H7 (cell line): ENCODE measurements around the gene PCDH10. TPM values are rescaled to one million over a fixed set of nuclear protein-coding genes. Genes with fewer than 3 reads are reported as not detected.
"Not testable (repeated sequence)": the region's sequence is repeated elsewhere in the genome, so short reads cannot be mapped to it uniquely, and the experiment has no call there.

Source experiments
- DNase-seq: peaks from one replicate; pipeline ENCODE4 v3.0.0; 2012
- H3K27me3 ChIP-seq: 2 replicates; pipeline ENCODE4 v1.6.0; 2011; ENCODE audit warnings: mild to moderate bottlenecking, low read length; ENCODE audit not compliant: control insufficient read depth, insufficient read depth
- H3K36me3 ChIP-seq: replicated peaks from 2 replicates; pipeline ENCODE4 v1.5.1; 2011; ENCODE audit warnings: low read length; ENCODE audit not compliant: control insufficient read depth, insufficient read depth
- H3K4me3 ChIP-seq: 2 replicates; pipeline ENCODE4 v1.5.1; 2011; ENCODE audit warnings: low read depth, mild to moderate bottlenecking, control low read depth, low read length, moderate library complexity; ENCODE audit not compliant: insufficient read depth
- total RNA-seq: library from RNA; depleted of rRNA; stranded (reverse); fragments of >200 nt; shearing (Covaris generic); gene quantifications from 2 replicates; pipeline ENCODE4 v1.2.3, GENCODE V29; 2014

PCDH10 gene
- total RNA-seq, 1 experiment from 2014 or later = 41.2 TPM

DNA sequence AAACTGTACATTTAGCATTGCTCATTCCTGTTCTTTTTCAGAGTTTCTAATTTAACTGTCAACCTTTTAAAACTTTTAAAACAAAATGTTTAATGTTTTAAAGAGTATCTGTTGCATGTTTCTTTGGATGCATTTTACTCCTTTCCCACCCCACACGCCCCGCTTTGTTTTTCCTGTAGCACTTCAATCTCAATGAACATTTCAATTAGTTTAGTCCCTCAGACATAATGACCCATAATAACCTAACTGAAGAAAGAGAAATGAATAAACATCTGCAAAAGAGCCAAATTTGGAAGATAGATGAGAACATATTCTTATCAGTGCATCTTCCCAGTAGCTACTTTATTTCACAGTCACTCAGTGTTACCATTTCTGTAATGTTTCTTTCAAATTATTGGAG lies 7.5 kb downstream of the PCDH10 start:
- Histone ChIP-seq H3K4me3 (no peak overlapping the region), H3K27me3 (peaks cover 23% of the 10 kb centered on the region), H3K36me3 (no peaks in the 10 kb centered on the region)
- no peak for DNase-seq

DNA sequence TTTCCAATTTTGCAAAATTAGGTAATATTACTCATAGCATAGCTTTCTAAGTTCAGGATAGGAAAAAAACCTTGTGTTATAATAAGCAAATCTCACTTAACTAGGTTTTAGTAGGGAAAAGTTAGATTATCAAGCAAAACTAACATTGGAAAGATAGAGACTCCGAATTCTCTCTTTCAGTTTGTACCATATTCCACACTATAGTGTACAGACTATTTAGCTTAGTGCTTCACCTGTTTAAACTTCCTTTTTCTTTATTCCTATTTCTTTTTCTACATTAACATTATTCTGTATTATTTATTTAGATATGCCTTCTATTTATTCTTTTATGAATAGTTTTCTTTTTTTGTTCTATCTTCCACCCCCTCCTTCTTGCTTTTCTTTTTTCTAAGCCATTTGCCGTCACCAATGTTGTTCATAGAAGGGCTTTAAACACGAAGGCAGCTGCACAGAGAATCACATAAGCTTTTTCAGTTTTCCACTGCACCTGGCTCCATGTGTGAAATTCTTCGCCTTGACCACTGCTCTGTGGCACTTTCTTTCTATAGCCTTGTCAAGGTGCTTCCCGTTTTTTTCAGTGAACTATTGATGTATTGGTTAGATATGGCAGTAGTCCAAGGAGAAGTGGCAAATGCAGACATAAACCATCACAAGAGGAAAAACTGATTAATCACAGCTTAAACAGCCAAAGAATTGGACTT lies 8.5 kb downstream of the PCDH10 start:
- Histone ChIP-seq H3K27me3 (peaks cover 12% of the 10 kb centered on the region), H3K36me3 (no peaks in the 10 kb centered on the region), H3K4me3 (no peak overlapping the region)
- no peak for DNase-seq

DNA sequence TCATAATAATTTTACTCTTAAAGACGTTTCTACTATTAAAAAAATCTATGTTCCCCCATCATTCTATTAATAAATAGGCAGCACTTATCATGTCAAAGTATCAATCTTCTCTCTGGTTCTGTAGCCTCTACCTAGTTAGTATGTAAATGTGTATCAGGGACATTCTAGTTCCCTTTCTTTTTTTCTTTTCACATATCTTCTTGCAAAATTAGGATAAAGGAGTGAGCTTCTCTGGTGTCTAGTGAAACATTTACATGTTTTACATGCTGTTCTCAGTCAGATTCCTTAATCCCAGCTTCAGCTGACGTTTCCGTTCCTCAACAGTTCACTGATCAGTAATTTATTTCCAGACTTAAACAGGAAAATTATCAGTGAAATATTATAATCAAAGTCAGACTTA lies 11.8 kb downstream of the PCDH10 start:
- DNase-seq = no peak
- Histone ChIP-seq H3K4me3 (no peak overlapping the region), H3K27me3 (no peaks in the 10 kb centered on the region), H3K36me3 (no peaks in the 10 kb centered on the region)

DNA sequence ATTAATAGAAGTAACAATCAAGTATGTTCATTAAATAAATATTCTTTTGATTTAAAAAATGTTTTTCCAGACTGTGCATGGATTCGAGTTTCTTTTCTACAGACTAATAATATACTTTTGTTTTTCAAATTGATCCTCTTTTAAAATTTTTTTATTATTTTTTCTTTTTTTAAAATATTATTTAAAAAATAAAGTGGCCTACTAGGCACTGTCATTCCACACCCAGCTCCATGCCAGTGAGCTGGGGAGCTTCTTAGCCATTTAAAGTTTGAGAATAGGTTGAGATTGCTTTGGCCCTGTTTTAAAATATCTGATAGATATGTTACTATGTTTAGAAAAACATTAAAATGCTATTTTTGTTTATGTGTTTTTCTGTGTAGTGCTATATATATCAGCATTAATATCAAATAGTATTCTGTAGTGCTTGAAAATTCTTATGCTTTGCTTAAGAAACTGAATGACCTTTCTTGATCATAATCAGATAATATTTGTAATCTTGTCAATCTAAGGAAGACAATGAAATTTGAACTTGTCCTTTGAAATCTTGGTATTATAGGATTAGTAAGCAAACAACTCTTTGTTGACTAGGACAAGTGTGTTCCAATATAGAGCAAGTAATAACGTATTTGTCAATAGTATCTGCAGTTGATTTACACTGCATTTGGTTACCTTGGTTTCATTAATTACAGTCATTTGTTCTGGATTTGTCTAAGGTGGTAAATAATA lies 12.6 kb downstream of the PCDH10 start:
- H3K27me3 ChIP-seq = no peaks in the 10 kb centered on the region
- no peak for DNase-seq
- H3K36me3 ChIP-seq = no peaks in the 10 kb centered on the region
- H3K4me3 ChIP-seq = no peak overlapping the region

DNA sequence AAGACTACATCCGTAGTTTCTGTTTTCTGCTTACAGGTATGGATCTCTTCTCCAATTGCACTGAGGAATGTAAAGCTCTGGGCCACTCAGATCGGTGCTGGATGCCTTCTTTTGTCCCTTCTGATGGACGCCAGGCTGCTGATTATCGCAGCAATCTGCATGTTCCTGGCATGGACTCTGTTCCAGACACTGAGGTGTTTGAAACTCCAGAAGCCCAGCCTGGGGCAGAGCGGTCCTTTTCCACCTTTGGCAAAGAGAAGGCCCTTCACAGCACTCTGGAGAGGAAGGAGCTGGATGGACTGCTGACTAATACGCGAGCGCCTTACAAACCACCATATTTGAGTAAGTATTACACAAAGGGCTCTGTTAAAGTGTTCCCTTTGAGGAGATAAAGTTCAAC lies 13.8 kb downstream of the PCDH10 start:
- Histone ChIP-seq H3K27me3 (no peaks in the 10 kb centered on the region), H3K4me3 (no peak overlapping the region), H3K36me3 (no peaks in the 10 kb centered on the region)
- DNase-seq = no peak

DNA sequence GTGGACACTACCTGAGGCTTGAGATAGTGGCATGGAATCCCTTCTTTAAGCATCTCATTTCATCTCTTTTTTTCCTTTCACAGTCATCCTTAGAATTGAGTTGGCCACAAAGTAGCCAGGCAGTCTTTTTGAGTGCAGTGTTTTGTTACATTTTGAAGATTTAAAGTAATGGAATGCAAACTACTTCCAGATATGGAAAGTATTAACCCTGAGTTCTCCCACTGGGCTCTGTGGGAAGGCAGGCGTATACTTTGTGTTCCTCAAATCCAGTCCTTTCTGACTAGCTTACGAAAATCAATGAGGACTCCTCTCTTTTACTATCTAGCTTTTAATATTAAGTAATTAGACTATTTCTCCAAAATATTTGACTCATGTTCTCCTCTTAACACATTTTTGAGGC lies 29.9 kb downstream of the PCDH10 start:
- DNase-seq = no peak
- no peak overlapping the region for H3K4me3 ChIP-seq
- H3K27me3 ChIP-seq = no peaks in the 10 kb centered on the region
- no peaks in the 10 kb centered on the region for H3K36me3 ChIP-seq

DNA sequence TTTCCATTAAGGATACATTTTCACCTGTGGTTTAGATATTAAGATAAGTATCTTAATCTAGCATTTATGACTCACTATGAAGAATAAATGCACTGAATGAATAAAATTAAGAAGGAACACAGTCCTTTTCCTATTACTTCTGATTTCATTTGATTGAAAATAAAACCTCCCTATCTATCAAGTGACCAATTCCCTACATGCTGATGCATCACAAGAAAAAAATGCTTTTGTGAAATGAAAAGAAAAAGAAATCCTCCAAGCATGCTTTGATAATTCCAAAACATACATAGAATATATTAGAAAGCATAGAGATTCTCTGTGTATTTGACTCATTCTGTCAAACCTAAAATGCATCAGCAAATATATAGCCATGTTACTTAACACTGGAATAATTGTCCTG lies 37.1 kb downstream of the PCDH10 start:
- H3K27me3 ChIP-seq = no peaks in the 10 kb centered on the region
- DNase-seq = no peak
- H3K4me3 ChIP-seq = no peak overlapping the region
- H3K36me3 ChIP-seq = no peaks in the 10 kb centered on the region

DNA sequence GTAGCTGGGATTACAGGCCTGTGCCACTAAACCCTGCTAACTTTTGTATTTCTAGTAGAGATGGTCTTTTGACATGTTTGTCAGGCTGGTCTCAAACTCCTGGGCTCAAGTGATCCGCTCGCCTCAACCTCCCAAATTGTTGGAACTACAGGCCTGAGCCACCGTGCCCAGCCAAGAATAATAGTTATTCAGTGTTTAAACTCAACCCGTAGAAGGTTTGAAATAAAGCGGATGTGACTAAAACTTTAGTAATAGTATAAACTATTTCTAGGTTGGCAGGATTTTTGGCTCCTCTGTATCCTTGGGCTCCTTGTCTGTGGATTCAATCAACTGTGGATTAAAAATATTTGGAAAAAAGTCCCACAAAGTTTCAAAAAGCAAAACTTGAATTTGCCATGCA lies 37.8 kb downstream of the PCDH10 start:
- Histone ChIP-seq H3K36me3 (no peaks in the 10 kb centered on the region), H3K4me3 (no peak overlapping the region), H3K27me3 (no peaks in the 10 kb centered on the region)
- no peak for DNase-seq

DNA sequence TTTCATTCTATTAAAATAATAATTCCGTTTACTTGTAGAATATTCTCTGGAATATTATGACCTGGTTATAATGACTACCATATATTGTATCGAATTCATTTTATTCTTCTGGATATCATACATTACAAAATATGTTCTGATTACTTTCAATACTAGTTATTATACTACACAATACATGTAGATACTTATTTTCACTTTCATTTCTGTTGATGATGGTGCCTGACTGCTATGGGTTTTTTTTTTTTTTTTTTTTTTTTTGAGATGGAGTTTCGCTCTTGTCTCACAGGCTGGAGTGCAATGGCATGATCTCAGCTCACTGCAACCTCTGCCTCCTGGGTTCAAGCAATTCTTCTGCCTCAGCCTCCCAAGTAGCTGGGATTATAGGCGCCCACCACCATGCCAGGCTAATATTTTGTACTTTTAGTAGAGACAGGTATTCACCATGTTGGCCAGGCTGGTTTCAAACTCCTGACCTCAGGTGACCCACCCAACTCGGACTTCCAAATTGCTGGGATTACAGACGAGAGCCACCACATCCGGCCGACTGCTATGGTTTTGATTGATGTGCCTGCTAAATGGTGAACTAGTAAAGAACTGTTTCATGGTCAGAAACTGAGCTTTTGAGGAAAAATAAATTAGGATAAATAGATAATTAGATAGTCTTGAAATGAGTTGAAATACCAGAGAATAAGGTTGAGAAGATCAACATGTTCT lies 39.5 kb downstream of the PCDH10 start:
- no peak overlapping the region for H3K4me3 ChIP-seq
- DNase-seq = no peak
- no peaks in the 10 kb centered on the region for H3K36me3 ChIP-seq
- H3K27me3 ChIP-seq = no peaks in the 10 kb centered on the region

DNA sequence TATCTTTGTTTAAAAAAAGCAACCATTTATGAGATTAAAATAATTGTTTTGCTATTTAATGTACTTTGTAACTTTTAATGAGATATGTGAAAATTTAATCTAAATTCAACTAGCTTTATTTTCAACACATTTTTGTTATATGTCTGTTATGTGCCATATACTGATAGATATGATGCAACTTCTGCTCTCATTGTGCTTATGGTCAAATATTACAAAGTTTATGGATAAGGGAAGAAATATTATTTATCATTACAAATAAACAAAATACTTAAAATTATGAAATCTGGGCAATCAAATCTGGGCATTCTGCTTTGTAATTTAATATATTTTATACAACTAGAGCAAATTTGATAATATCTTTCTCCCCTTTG lies 40.0 kb downstream of the PCDH10 start:
- Histone ChIP-seq H3K36me3 (no peaks in the 10 kb centered on the region), H3K4me3 (no peak overlapping the region), H3K27me3 (no peaks in the 10 kb centered on the region)
- DNase-seq = no peak

DNA sequence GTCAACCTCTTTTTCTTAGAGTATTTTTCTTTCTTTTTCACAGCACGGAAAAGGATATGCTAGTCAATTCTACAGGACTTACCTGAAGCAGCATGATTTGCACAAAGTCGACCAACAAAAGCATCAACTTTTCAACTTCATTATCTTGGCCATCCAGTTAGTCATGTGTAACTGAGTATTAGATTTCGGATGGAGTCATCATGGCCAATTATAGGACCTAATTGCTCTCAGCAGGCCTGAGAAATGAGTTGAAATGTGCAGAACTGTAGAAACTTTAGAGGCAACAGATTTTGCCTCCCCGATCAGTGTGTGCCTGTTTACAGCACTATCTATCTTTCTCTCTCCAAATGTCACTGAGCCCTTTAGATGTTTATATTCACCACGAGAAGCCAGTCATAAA lies 41.0 kb downstream of the PCDH10 start:
- Histone ChIP-seq H3K4me3 (no peak overlapping the region), H3K27me3 (no peaks in the 10 kb centered on the region), H3K36me3 (no peaks in the 10 kb centered on the region)
- DNase-seq = no peak

DNA sequence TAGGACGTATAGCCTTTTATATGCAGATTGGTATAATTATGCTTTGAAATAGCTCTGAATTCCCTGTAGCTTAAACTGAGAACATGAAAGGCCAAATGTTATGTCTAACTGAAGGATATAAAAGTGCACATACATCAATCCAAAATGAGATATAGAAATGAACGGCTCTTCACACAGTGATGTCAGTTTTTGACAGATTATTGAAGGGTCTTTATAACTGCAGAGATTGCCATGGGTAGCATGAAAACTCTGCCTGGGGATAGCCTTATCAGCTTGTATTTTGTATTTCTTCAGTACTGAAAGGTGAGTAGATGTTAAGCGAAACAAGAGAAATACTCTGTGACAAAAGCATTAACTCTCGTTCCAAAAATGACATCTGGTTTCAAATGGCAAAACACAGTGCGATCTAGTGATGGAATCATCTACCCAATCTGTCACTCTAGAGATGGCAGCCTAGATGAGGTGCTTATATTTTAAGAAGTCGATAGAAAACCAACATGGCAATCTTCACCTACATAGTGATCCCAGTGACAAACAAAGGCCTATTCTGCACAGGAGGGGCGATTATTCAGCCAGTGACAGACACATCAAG lies 59.7 kb downstream of the PCDH10 start:
- Histone ChIP-seq H3K4me3 (no peak overlapping the region), H3K27me3 (no peaks in the 10 kb centered on the region), H3K36me3 (no peaks in the 10 kb centered on the region)
- DNase-seq = no peak

DNA sequence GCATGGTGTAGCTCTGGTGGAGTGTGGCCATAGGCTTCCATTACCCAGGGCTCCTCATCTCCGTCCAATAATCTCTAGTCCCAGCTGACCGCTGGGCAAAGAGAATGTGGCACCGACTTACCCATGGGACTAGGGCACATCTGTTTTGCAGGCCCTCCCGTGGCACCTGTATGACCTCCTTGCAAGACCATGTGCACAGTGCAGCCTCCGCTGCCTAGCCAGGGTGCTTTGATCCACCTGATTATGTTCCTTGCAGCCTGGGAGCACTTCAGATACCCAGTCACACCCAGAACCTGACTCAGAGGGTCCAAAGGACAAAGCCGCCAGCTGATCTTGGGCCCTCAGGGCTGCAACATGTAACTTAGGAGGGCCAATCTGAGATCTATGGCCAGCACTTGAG lies 84.8 kb downstream of the PCDH10 start:
- no peak for DNase-seq
- H3K4me3 ChIP-seq = no peak overlapping the region
- H3K27me3 ChIP-seq = no peaks in the 10 kb centered on the region
- no peaks in the 10 kb centered on the region for H3K36me3 ChIP-seq

DNA sequence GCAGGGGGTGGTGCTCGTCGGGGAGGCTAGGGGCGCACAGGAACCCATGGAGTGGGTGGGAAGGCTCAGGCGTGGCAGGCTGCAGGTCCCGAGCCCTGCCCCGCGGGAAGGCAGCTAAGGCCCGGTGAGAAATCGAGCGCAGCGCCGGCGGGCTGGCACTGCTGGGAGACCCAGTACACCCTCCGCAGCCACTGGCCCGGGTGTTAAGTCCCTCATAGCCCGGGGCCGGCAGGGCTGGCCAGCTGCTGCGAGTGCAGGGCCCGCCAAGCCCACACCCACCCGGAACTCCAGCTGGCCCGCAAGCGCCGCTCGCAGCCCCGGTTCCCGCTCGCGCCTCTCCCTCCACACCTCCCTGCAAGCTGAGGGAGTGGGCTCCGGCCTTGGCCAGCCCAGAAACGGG lies 91.4 kb downstream of the PCDH10 start:
- H3K36me3 ChIP-seq, H3K4me3 ChIP-seq, DNase-seq, H3K27me3 ChIP-seq: not testable (repeated sequence)
